CD4-positive, alpha-beta T cell (primary cell): ENCODE measurements around the gene NCAPD2. TPM values are rescaled to one million over a fixed set of nuclear protein-coding genes. Genes with fewer than 3 reads are reported as not detected.
A peak's percentile ranks its signal among the peaks of the same experiment; 100 is the strongest.

ENCODE experiments used
- ATAC-seq: fragments of 200-7000 bp; cut with Tn5 transposase; one replicate; pipeline ENCODE4 v1.10.0; 2022; ENCODE audit warnings: mild to moderate bottlenecking; ENCODE audit not compliant: poor library complexity
- CTCF ChIA-PET: fragments of 350-600 bp; sonication (Branson Sonifier 250); formaldehyde crosslinking; loops from one replicate; lab custom pipeline; 2021; ENCODE audit warnings: antibody characterized with exemption, inconsistent platforms; lab: Charles Lee
- POLR2A ChIA-PET: fragments of 350-600 bp; sonication (Branson Sonifier 250); formaldehyde crosslinking; loops from one replicate; lab custom pipeline; 2021; ENCODE audit warnings: antibody characterized with exemption, inconsistent platforms; lab: Charles Lee
- DNase-seq, 14 experiments: peaks; one replicate each; pipeline ENCODE4 v3.0.0-alpha.2; 2013 to 2020; ENCODE audit warnings: mixed read lengths in 2 of 14
- H3K27ac ChIP-seq, 2 donors: one replicate each; pipeline versions ENCODE4 v1.5.1 to v1.7.0; 2013; ENCODE audit warnings: low read length in 2 of 2, low read depth in 1 of 2, mild to moderate bottlenecking in 1 of 2
- H3K27me3 ChIP-seq, 2 experiments: 1 replicate in 1 of 2; 2 replicates in 1 of 2; pipeline versions ENCODE4 v1.6.1 to v1.7.0; 2013; ENCODE audit warnings: low read length in 2 of 2, control low read depth in 1 of 2, mild to moderate bottlenecking in 1 of 2, moderate library complexity in 1 of 2; ENCODE audit not compliant: insufficient read depth in 2 of 2, control insufficient read depth in 1 of 2
- H3K36me3 ChIP-seq: one replicate; pipeline ENCODE4 v1.6.1; 2013; ENCODE audit warnings: low read length, control low read depth; ENCODE audit not compliant: insufficient read depth
- H3K4me1 ChIP-seq: one replicate; pipeline ENCODE4 v1.6.1; 2013; ENCODE audit warnings: low read length, control low read depth; ENCODE audit not compliant: insufficient read depth
- H3K4me3 ChIP-seq: one replicate; pipeline ENCODE4 v1.5.1; 2013; ENCODE audit warnings: mild to moderate bottlenecking, low read length, moderate library complexity
- H3K9me3 ChIP-seq, 2 experiments: 1 replicate in 1 of 2; 2 replicates in 1 of 2; pipeline versions ENCODE4 v1.6.1 to v1.7.0; 2013; ENCODE audit warnings: low read length in 2 of 2, mild to moderate bottlenecking in 2 of 2, control low read depth in 1 of 2, moderate library complexity in 1 of 2; ENCODE audit not compliant: control insufficient read depth in 1 of 2, insufficient read depth in 1 of 2
- H3K27ac Mint-ChIP-seq: one replicate; pipeline ENCODE4 v1.8.0; 2020; ENCODE audit warnings: mixed read lengths
- H3K27me3 Mint-ChIP-seq: one replicate; pipeline ENCODE4 v1.8.0; 2021; ENCODE audit warnings: mixed read lengths
- H3K36me3 Mint-ChIP-seq: one replicate; pipeline ENCODE4 v1.8.0; 2021; ENCODE audit warnings: low read depth, mixed read lengths
- H3K4me1 Mint-ChIP-seq: one replicate; pipeline ENCODE4 v1.8.0; 2021; ENCODE audit warnings: low read depth, mixed read lengths
- H3K4me3 Mint-ChIP-seq: one replicate; pipeline ENCODE4 v1.8.0; 2020; ENCODE audit warnings: mild to moderate bottlenecking, mixed read lengths
- H3K9me3 Mint-ChIP-seq: one replicate; pipeline ENCODE4 v1.8.0; 2020; ENCODE audit warnings: mixed read lengths
- CTCF ChIP-seq: fragments of 200-600 bp; IDR thresholded peaks from one replicate; pipeline ENCODE4 v1.8.0; 2022; ENCODE audit warnings: antibody characterized with exemption, mild to moderate bottlenecking
- intact Hi-C, 2 experiments: fragments of 100-400 bp; cut with DNase I in 1 of 2; cut with micrococcal nuclease in 1 of 2; formaldehyde crosslinking; loops; one replicate each; pipeline versions ENCODE4 v1.15.1 to v1.9.0; 2023 to 2025; cut with DNase I, micrococcal nuclease
- total RNA-seq, 174 experiments: library from RNA in 2 of 174; stranded (reverse) in 2 of 174; gene quantifications; one replicate each; pipeline ENCODE4 v1.2.3 and lab custom pipeline; 2021 to 2026

The NCAPD2 gene
- total RNA-seq, 2 experiments from 2014 or later, result 13.7 to 14.9 TPM

DNA sequence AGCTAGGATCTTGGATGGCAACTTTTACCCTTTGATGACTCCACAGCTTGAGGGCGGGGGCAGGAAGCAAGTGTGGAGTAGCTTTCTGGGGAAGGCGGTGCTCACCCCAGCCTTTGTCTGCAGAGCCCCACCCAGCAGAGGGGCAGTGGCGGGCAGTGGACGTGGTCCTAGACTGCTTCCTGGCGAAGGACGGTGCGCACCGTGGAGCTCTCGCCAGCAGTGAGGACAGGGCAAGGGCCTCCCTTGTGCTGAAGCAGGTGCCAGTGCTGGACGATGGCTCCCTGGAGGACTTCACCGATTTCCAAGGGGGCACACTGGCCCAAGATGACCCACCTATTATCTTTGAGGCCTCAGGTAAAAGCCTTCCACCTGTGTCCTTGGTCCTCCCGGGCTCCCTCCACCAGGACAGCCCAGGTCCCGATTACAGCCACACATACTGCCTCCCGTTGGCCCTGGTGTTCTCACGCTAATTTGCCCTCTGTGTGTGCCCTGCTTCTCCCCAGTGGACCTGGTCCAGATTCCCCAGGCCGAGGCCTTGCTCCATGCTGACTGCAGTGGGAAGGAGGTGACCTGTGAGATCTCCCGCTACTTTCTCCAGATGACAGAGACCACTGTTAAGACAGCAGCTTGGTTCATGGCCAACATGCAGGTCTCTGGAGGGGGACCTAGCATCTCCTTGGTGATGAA lies 40.8 kb upstream of the NCAPD2 start:
- Histone ChIP-seq H3K27me3 (no peaks in the 10 kb centered on the region), H3K4me3 (peak overlapping the region; percentile 97), H3K27ac (peak overlapping the region; percentile 96 to 99), H3K4me1 (peaks cover 69% of the 10 kb centered on the region), H3K9me3 (no peaks in the 10 kb centered on the region), H3K36me3 (peaks cover 63% of the 10 kb centered on the region)
- Mint-ChIP-seq H3K4me3 (peak overlapping the region; percentile 94), H3K27ac (peak overlapping the region; percentile 98), H3K36me3 (peaks cover 84% of the 10 kb centered on the region), H3K9me3 (no peaks in the 10 kb centered on the region), H3K4me1 (peaks cover 71% of the 10 kb centered on the region), H3K27me3 (no peaks in the 10 kb centered on the region)
- intact Hi-C loops, result loop anchor here in 1 of 2 experiments (1.0 to 2.0 kb wide), 2 partner anchors 9 to 18 kb away; no protein-coding TSS in a partner anchor
- TF ChIP-seq CTCF, result no peak
- ChIA-PET CTCF (interaction anchor here (0.9 to 3.8 kb wide), 6 partner anchors 10 to 85 kb away, joined by 3 to 18 read pairs (median 10); partner anchors contain the start of gene VAMP1), POLR2A (interaction anchor here (1.2 to 16.2 kb wide), 10 partner anchors 10 to 130 kb away, joined by 3 to 225 read pairs (median 20); partner anchors contain the start of genes CD27, GAPDH, MRPL51 and VAMP1)
- peak in 3 of 14 experiments; percentile 46 to 64 (median 56) for DNase-seq
- ATAC-seq, result no peak

DNA sequence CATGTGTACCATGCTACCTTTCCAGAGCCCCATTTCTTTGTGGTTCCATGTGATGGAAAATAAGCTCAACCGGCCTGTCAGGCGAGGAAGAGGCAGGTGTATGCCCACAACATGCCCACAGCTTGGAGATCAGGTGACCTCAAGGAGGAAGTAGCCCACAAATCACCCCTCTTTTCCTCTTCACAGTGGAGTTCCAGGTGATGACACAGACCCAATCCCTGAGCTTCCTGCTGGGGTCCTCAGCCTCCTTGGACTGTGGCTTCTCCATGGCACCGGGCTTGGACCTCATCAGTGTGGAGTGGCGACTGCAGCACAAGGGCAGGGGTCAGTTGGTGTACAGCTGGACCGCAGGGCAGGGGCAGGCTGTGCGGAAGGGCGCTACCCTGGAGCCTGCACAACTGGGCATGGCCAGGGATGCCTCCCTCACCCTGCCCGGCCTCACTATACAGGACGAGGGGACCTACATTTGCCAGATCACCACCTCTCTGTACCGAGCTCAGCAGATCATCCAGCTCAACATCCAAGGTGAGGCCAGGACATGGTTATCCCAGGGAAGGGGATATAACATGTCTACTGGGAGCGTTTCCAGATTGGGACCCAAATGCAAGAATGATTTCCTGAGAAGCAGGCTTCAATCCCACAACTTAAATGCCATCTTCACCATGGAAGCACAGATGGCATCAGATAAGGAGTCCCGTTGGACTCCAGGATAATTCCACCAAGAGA lies 36.5 kb upstream of the NCAPD2 start:
- no peaks in the 10 kb centered on the region for H3K27me3 Mint-ChIP-seq
- Histone ChIP-seq H3K4me1 (peaks cover 74% of the 10 kb centered on the region), H3K27ac (peak overlapping the region; percentile 31 to 45), H3K27me3 (no peaks in the 10 kb centered on the region), H3K36me3 (peaks cover 72% of the 10 kb centered on the region), H3K4me3 (no peak overlapping the region), H3K9me3 (no peaks in the 10 kb centered on the region)
- no peak for ATAC-seq
- CTCF ChIA-PET, result interaction anchor here (0.8 to 2.2 kb wide), 3 partner anchors 8 to 90 kb away, joined by 3 to 10 read pairs (median 9); no protein-coding TSS in a partner anchor
- peaks cover 77% of the 10 kb centered on the region for H3K4me1 Mint-ChIP-seq
- H3K4me3 Mint-ChIP-seq, result no peak overlapping the region
- intact Hi-C loops, result no loop called here
- peak overlapping the region; percentile 98 for H3K27ac Mint-ChIP-seq
- POLR2A ChIA-PET, result interaction anchor here (0.6 to 16.2 kb wide), 7 partner anchors 8 to 36 kb away, joined by 3 to 203 read pairs (median 3); partner anchors contain the start of genes CD27, MRPL51 and VAMP1
- no peak for DNase-seq
- TF ChIP-seq CTCF, result no peak
- no peaks in the 10 kb centered on the region for H3K9me3 Mint-ChIP-seq
- H3K36me3 Mint-ChIP-seq, result peaks cover 93% of the 10 kb centered on the region

GRCh38 chr12:6458281-6459003 lies 35.5 kb upstream of the NCAPD2 start:
- H3K9me3 ChIP-seq, result no peaks in the 10 kb centered on the region
- intact Hi-C loops, result no loop called here
- no peaks in the 10 kb centered on the region for H3K27me3 ChIP-seq
- peak overlapping the region; percentile 5 to 40 for H3K27ac ChIP-seq
- H3K4me3 Mint-ChIP-seq, result peak overlapping the region; percentile 44
- peaks cover 74% of the 10 kb centered on the region for H3K4me1 ChIP-seq
- H3K9me3 Mint-ChIP-seq, result no peaks in the 10 kb centered on the region
- CTCF ChIA-PET, result interaction anchor here (0.8 to 1.9 kb wide), 5 partner anchors 14 to 91 kb away, joined by 3 to 9 read pairs (median 6); partner anchors contain the start of gene CD27
- POLR2A ChIA-PET, result interaction anchor here (3.6 to 16.2 kb wide), 2 partner anchors 12 to 15 kb away, joined by 28 to 203 read pairs; partner anchors contain the start of genes CD27 and VAMP1
- peaks cover 91% of the 10 kb centered on the region for H3K36me3 Mint-ChIP-seq
- H3K36me3 ChIP-seq, result peaks cover 80% of the 10 kb centered on the region
- H3K4me1 Mint-ChIP-seq, result peaks cover 77% of the 10 kb centered on the region
- H3K4me3 ChIP-seq, result no peak overlapping the region
- H3K27me3 Mint-ChIP-seq, result no peaks in the 10 kb centered on the region
- ATAC-seq, result no peak
- H3K27ac Mint-ChIP-seq, result peak overlapping the region; percentile 92
- DNase-seq, result no peak
- TF ChIP-seq CTCF, result no peak
